Ecto neural progenitor cell (in vitro differentiated cells): ENCODE data around the gene FILIP1L.

Experiments used
- DNase-seq: peaks from one replicate; pipeline ENCODE4 v3.0.0-alpha.2; 2018; ENCODE audit warnings: low spot score

Gene FILIP1L

DNA sequence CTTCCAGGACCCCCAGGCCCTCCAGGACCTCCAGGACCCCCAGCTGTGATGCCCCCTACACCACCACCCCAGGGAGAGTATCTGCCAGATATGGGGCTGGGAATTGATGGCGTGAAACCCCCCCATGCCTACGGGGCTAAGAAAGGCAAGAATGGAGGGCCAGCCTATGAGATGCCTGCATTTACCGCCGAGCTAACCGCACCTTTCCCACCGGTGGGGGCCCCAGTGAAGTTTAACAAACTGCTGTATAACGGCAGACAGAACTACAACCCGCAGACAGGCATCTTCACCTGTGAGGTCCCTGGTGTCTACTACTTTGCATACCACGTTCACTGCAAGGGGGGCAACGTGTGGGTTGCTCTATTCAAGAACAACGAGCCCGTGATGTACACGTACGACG, 318.7 kb downstream of the FILIP1L start:
- DNase-seq: no peak

DNA sequence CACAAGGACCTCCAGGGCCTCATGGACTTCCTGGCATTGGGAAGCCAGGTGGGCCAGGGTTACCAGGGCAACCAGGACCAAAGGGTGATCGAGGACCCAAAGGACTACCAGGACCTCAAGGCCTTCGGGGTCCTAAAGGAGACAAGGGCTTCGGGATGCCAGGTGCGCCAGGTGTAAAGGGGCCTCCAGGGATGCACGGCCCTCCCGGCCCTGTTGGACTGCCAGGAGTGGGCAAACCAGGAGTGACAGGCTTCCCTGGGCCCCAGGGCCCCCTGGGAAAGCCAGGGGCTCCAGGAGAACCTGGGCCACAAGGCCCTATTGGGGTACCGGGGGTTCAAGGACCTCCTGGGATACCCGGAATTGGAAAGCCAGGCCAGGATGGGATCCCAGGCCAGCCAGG, 319.8 kb downstream of the FILIP1L start:
- DNase-seq: no peak

DNA sequence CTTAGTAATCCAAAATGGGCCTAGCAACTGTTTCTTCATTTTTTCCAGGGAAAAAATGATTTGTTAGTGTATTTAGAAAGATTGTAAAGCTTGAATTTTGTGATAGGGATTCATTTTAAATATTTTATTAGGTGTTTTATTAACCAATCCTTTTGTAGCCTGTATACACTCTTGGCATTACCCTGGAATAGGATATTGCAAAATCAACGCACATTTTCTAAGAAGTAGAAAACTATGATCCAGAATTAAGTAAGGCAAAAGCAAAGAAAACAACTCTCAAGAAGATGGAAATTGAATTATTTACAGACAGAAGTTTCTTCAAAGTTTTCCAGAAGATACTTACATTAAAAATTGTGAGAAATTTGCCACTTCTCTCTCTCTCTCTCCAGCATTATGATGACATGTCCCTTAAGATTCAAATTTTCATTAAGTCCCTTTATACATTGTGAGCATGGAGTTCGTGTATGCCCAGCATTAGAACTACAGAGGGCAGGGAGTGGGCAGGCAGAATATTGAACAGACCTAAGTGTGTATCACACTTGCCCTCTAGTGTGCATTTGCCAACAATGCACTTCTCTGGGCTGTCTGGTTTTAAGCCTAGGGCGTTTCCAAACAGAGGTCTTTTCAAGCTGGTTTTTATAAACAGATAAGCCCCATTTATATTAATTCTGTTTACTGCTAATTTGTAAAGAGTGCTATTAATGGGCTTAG, 325.1 kb downstream of the FILIP1L start:
- DNase-seq: no peak
